Activated CD4-positive, alpha-beta T cell treated with anti-CD3 and anti-CD28 coated beads for 36 hours (primary cell): ENCODE measurements around the gene GINS2. TPM values are rescaled to one million over a fixed set of nuclear protein-coding genes. Genes with fewer than 3 reads are reported as not detected.

Experiments
- ATAC-seq: fragments of 200-7000 bp; cut with Tn5 transposase; one replicate; pipeline ENCODE4 v1.10.0; 2021; ENCODE audit warnings: mild to moderate bottlenecking, moderate library complexity
- CTCF ChIA-PET: fragments of 350-600 bp; sonication (Branson Sonifier 250); formaldehyde crosslinking; loops from one replicate; lab custom pipeline; 2021; ENCODE audit warnings: antibody characterized with exemption; lab: Charles Lee
- POLR2A ChIA-PET: fragments of 350-600 bp; sonication (Branson Sonifier 250); formaldehyde crosslinking; loops from one replicate; lab custom pipeline; 2021; ENCODE audit warnings: antibody characterized with exemption, inconsistent platforms; lab: Charles Lee
- DNase-seq: peaks from one replicate; pipeline ENCODE4 v3.0.0-alpha.2; 2020
- H3K27ac Mint-ChIP-seq: one replicate; pipeline ENCODE4 v1.8.0; 2021; ENCODE audit warnings: mixed read lengths
- H3K27me3 Mint-ChIP-seq: one replicate; pipeline ENCODE4 v1.8.0; 2021; ENCODE audit warnings: mixed read lengths
- H3K36me3 Mint-ChIP-seq: one replicate; pipeline ENCODE4 v1.8.0; 2021; ENCODE audit warnings: low read depth, mixed read lengths
- H3K4me1 Mint-ChIP-seq: one replicate; pipeline ENCODE4 v1.8.0; 2021; ENCODE audit warnings: mixed read lengths
- H3K4me3 Mint-ChIP-seq: one replicate; pipeline ENCODE4 v1.8.0; 2021; ENCODE audit warnings: mild to moderate bottlenecking, moderate library complexity, mixed read lengths
- H3K9me3 Mint-ChIP-seq: one replicate; pipeline ENCODE4 v1.8.0; 2021; ENCODE audit warnings: low read depth, mixed read lengths
- intact Hi-C, 2 experiments: fragments of 100-400 bp; cut with DNase I in 1 of 2; cut with micrococcal nuclease in 1 of 2; formaldehyde crosslinking; loops; one replicate each; pipeline versions ENCODE4 v1.14.2 to v1.15.1; 2022 to 2024; cut with DNase I, micrococcal nuclease
- total RNA-seq, 2 experiments: library from RNA; stranded (reverse); gene quantifications; one replicate each; pipeline ENCODE4 v1.2.3, GENCODE V29; 2021

Gene GINS2
- total RNA-seq, 2 experiments from 2014 or later, result 86.4 to 87.5 TPM

DNA sequence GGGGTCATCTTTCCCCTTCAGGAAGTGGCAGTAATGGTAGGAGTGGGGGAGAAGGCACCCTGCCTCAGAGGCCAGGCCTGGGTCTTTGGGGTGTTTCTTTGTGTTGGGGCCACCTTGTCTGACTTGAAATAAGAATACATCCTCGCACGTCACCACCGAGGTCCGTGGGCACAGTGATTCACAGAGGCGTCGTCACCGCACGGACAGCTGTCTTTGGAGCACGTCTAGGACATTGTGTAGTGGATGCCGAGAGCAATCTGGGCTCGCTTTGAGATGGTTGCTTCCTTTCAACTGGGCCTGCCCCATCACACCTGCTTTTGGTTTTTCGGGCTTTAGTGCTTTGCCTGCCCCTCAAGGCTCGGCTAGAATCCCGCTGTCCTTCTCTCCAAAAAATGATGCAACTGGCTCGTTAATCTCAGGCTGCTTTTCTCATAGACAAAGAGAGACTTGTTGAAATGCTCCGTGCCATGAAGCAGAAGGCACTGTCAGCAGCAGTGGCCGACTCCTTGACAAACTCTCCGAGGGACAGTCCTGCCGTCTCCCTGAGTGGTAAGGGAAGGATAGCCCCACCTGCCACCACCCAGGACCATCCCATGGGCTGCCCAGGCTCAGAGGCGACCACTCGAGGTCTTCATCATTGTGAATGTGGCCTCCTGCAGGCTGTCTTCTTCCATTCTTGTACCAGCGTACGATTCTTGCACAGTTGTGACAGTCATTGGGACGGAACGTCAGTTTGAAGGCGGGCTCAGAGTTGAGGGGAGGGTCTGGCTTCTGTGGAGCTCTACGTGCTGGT, 24.0 kb downstream of the GINS2 start:
- ChIA-PET POLR2A (no interaction called here), CTCF (no interaction called here)
- Mint-ChIP-seq H3K4me3 (no peak overlapping the region), H3K27me3 (no peaks in the 10 kb centered on the region), H3K4me1 (no peaks in the 10 kb centered on the region), H3K36me3 (peaks cover 34% of the 10 kb centered on the region), H3K9me3 (no peaks in the 10 kb centered on the region), H3K27ac (no peak overlapping the region)
- intact Hi-C loops, result no loop called here
- DNase-seq (no peak), ATAC-seq (no peak)

GRCh38 chr16:85663891-85664321, 24.8 kb downstream of the GINS2 start:
- ATAC-seq, result no peak
- CTCF ChIA-PET, result no interaction called here
- Mint-ChIP-seq H3K4me1 (no peaks in the 10 kb centered on the region), H3K27ac (no peak overlapping the region), H3K9me3 (no peaks in the 10 kb centered on the region), H3K4me3 (no peak overlapping the region), H3K27me3 (no peaks in the 10 kb centered on the region), H3K36me3 (peaks cover 28% of the 10 kb centered on the region)
- POLR2A ChIA-PET, result no interaction called here
- DNase-seq, result no peak
- intact Hi-C loops, result no loop called here

DNA sequence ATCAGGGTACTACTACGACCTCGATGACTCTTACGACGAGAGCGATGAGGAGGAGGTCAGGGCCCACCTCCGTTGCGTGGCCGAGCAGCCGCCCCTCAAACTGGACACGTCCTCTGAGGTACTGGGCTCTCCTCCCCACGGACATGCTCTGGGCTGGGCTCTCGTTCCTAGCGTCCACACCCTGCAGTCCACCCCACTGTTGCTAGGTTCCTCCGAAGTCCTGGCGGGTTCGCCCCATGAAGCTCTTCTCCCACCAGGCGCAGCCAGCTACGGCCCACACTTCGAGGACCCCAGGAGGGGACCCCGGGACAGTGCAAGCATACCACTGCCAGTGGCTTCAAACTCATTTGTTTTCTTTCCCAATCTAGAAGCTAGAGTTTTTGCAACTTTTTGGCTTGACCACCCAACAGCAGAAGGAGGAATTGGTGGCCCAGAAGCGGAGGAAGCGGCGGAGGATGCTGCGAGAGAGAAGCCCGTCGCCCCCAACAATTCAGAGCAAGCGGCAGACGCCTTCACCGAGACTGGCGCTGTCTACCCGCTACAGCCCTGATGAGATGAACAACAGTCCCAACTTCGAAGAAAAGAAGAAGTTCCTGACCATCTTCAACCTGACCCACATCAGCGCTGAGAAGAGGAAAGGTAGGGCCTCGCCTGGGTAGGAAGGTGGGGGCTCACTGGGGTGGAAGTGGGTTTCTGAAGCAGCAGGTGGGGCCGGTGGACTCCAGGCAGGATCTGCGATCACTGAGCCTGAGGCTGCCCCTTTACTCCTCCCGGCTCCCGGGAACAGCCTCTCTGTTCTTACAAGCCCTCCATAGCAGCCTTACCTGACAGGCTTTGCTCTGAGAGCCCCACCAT, 25.6 kb downstream of the GINS2 start:
- H3K27me3 Mint-ChIP-seq, result no peaks in the 10 kb centered on the region
- intact Hi-C loops, result no loop called here
- DNase-seq (no peak), ATAC-seq (no peak)
- peaks cover 28% of the 10 kb centered on the region for H3K36me3 Mint-ChIP-seq
- ChIA-PET POLR2A (no interaction called here), CTCF (no interaction called here)
- no peak overlapping the region for H3K27ac Mint-ChIP-seq
- no peaks in the 10 kb centered on the region for H3K9me3 Mint-ChIP-seq
- H3K4me1 Mint-ChIP-seq, result no peaks in the 10 kb centered on the region
- no peak overlapping the region for H3K4me3 Mint-ChIP-seq

DNA sequence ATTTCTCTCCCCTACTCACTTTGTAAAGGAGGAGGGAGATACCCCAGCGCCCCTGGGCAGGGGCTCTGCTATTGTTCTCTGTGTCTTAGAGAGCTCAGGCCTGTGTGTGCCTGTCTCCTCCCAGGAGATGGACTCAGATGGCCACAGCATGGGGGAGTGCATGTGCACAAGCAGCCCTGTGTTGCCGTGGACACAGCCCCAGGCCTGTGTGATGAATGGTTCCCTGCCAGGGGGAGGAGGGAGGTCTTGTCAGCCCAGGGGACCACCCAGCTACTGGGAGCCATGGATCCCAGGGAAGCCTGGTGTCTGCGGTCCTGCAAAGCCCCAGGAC, 26.3 kb downstream of the GINS2 start:
- intact Hi-C loops, result no loop called here
- Mint-ChIP-seq H3K4me1 (no peaks in the 10 kb centered on the region), H3K27me3 (no peaks in the 10 kb centered on the region), H3K4me3 (no peak overlapping the region), H3K9me3 (no peaks in the 10 kb centered on the region), H3K36me3 (peaks cover 23% of the 10 kb centered on the region), H3K27ac (no peak overlapping the region)
- CTCF ChIA-PET, result interaction anchor here (0.7 kb wide), 1 partner anchor 235 kb away, joined by 3 read pairs; no protein-coding TSS in a partner anchor
- ATAC-seq (no peak), DNase-seq (no peak)
- POLR2A ChIA-PET, result no interaction called here

DNA sequence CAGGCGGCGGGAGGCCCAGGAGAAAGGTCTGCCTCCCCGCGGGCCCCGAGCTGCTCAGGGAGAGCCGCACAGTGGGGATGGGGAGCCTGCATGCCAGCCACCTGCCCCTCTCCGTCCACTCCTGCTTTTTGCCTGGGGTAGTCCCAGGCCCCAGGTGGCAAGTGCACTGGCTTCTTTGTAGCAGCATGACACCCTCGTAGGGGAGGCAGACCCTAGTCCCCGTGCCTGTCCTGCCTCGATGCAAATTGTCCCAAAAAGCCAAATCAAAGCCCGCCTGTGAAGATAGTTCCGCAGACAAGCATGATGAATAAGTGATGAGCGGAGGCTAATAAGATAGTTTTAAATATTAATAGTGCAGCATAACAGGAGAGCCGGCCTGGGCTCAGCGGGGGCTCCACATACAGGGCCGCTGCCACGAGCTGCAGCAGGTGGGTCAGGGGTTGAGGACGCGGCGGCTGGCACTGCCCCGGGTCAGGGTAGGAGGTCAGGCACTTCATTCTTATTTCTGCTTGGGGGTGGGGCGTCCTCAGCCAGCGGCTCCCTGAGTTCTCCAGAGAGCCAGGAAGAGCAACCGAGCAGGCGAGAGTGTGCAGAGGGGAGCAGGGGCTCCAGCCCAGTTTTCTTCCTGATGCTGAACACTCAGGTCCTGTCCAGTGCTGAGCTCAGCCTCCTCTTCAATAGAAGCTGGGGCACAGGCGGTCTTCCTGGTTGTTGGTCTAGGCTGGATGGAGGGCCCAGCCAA, 26.8 kb downstream of the GINS2 start:
- CTCF ChIA-PET, result interaction anchor here (0.7 to 5.8 kb wide), 2 partner anchors 54 to 234 kb away, joined by 3 to 26 read pairs; no protein-coding TSS in a partner anchor
- Mint-ChIP-seq H3K36me3 (peaks cover 23% of the 10 kb centered on the region), H3K27ac (no peak overlapping the region)

DNA sequence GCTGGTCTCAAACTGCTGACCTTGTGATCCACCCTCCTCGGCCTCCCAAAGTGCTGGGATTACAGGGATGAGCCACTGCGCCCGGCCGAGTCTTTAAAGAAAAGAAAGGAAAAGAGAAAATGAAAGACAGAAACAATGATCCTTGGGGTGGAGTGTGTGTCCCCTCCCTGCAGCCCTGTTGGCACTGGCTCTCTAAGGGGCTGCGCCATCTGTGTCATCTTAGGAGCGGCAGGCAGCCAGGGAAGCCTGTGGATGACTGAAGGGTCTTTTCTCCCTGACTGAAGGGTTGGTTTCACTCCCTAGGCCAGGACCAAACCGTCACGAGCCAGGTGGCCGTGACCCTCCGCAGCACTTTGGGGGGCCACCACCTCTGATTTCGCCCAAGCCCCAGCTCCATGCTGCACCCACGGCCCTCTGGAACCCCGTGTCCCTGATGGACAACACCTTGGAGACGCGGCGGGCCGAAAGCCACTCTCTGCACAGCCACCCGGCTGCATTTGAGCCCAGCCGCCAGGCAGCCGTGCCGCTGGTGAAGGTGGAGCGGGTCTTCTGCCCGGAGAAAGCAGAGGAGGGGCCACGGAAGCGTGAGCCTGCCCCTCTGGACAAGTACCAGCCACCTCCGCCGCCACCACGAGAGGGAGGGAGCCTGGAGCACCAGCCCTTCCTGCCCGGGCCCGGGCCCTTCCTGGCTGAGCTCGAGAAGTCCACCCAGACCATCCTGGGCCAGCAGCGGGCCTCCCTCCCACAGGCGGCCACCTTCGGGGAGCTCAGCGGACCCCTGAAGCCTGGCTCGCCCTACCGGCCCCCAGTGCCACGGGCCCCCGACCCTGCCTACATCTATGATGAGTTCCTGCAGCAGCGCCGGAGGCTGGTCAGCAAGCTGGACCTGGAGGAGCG, 27.7 kb downstream of the GINS2 start:
- POLR2A ChIA-PET, result no interaction called here

More for the DNA sequence above, 26.8 kb downstream of the GINS2 start:
- POLR2A ChIA-PET, result no interaction called here
- H3K4me1 Mint-ChIP-seq, result no peaks in the 10 kb centered on the region
- no peak for DNase-seq
- ATAC-seq, result no peak
- H3K4me3 Mint-ChIP-seq, result no peak overlapping the region
- intact Hi-C loops, result no loop called here
- H3K9me3 Mint-ChIP-seq, result no peaks in the 10 kb centered on the region
- no peaks in the 10 kb centered on the region for H3K27me3 Mint-ChIP-seq

GRCh38 chr16:85659805-85660511, 28.8 kb downstream of the GINS2 start:
- no peaks in the 10 kb centered on the region for H3K4me1 Mint-ChIP-seq
- H3K4me3 Mint-ChIP-seq, result no peak overlapping the region
- ChIA-PET POLR2A (no interaction called here), CTCF (interaction anchor here (0.5 to 5.8 kb wide), 16 partner anchors 10 to 433 kb away, joined by 3 to 26 read pairs (median 4); no protein-coding TSS in a partner anchor)
- H3K27ac Mint-ChIP-seq, result no peak overlapping the region
- no peaks in the 10 kb centered on the region for H3K9me3 Mint-ChIP-seq
- H3K36me3 Mint-ChIP-seq, result peaks cover 17% of the 10 kb centered on the region
- DNase-seq (peak; percentile 82), ATAC-seq (peak; percentile 85)
- H3K27me3 Mint-ChIP-seq, result no peaks in the 10 kb centered on the region
- intact Hi-C loops, result loop anchor here (1.0 kb wide), 1 partner anchor 58 kb away; no protein-coding TSS in a partner anchor

More for the DNA sequence above, 27.7 kb downstream of the GINS2 start:
- CTCF ChIA-PET, result interaction anchor here (0.6 to 5.8 kb wide), 4 partner anchors 11 to 55 kb away, joined by 3 to 26 read pairs (median 6); no protein-coding TSS in a partner anchor
- no peaks in the 10 kb centered on the region for H3K4me1 Mint-ChIP-seq
- H3K36me3 Mint-ChIP-seq, result peaks cover 25% of the 10 kb centered on the region
- no peaks in the 10 kb centered on the region for H3K9me3 Mint-ChIP-seq
- H3K4me3 Mint-ChIP-seq, result no peak overlapping the region
- ATAC-seq, result no peak
- no peak for DNase-seq
- H3K27ac Mint-ChIP-seq, result no peak overlapping the region
- intact Hi-C loops, result no loop called here
- H3K27me3 Mint-ChIP-seq, result no peaks in the 10 kb centered on the region

- ChIA-PET POLR2A (no interaction called here), CTCF (interaction anchor here (0.5 to 5.8 kb wide), 15 partner anchors 9 to 432 kb away, joined by 3 to 26 read pairs (median 4); no protein-coding TSS in a partner anchor)
- no peak overlapping the region for H3K27ac Mint-ChIP-seq
- no peaks in the 10 kb centered on the region for H3K27me3 Mint-ChIP-seq
- ATAC-seq (no peak), DNase-seq (no peak)
- no peaks in the 10 kb centered on the region for H3K4me1 Mint-ChIP-seq
- no peak overlapping the region for H3K4me3 Mint-ChIP-seq
- H3K36me3 Mint-ChIP-seq, result peaks cover 13% of the 10 kb centered on the region
- H3K9me3 Mint-ChIP-seq, result no peaks in the 10 kb centered on the region
- intact Hi-C loops, result loop anchor here (1.0 kb wide), 1 partner anchor 59 kb away; no protein-coding TSS in a partner anchor
Measured at GRCh38 chr16:85659336-85659735, 29.4 kb downstream of the GINS2 start.

- no peak for ATAC-seq
- ChIA-PET POLR2A (no interaction called here), CTCF (interaction anchor here (0.6 to 5.8 kb wide), 18 partner anchors 9 to 432 kb away, joined by 3 to 26 read pairs (median 4); no protein-coding TSS in a partner anchor)
- Mint-ChIP-seq H3K27ac (no peak overlapping the region), H3K4me3 (no peak overlapping the region), H3K9me3 (no peaks in the 10 kb centered on the region), H3K36me3 (peaks cover 10% of the 10 kb centered on the region), H3K27me3 (no peaks in the 10 kb centered on the region), H3K4me1 (no peaks in the 10 kb centered on the region)
- intact Hi-C loops, result loop anchor here (1.0 kb wide), 1 partner anchor 60 kb away; no protein-coding TSS in a partner anchor
- no peak for DNase-seq
Measured at GRCh38 chr16:85658504-85659326, 30.0 kb downstream of the GINS2 start.
